ENCODE measurements around the gene NFATC1. TPM values are rescaled to one million over a fixed set of nuclear protein-coding genes. Genes with fewer than 3 reads are reported as not detected.
A peak's percentile ranks its signal among the peaks of the same experiment; 100 is the strongest.

NFATC1 gene
- 3.4 TPM for polyA plus RNA-seq (2013, experiment 1 of 2)
- polyA plus RNA-seq (2013, experiment 2 of 2) = 7.1 TPM

DNA sequence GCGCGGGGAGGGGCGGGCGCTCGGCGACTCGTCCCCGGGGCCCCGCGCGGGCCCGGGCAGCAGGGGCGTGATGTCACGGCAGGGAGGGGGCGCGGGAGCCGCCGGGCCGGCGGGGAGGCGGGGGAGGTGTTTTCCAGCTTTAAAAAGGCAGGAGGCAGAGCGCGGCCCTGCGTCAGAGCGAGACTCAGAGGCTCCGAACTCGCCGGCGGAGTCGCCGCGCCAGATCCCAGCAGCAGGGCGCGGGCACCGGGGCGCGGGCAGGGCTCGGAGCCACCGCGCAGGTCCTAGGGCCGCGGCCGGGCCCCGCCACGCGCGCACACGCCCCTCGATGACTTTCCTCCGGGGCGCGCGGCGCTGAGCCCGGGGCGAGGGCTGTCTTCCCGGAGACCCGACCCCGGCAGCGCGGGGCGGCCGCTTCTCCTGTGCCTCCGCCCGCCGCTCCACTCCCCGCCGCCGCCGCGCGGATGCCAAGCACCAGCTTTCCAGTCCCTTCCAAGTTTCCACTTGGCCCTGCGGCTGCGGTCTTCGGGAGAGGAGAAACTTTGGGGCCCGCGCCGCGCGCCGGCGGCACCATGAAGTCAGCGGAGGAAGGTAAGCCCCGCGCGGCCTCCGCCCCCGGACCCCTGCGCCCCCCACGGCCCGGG is at the start of gene NFATC1:
TSS of gene NFATC1 (plus strand) at position 170 of the 644 bp plus-strand sequence. CDS start at position 465, 295 bp downstream.
- Histone ChIP-seq H3K36me3 (ENCODE audit: insufficient read depth, low read length) (no peaks in the 10 kb centered on the region), H3K9me3 (ENCODE audit: insufficient read depth, low read depth, low read length) (no peaks in the 10 kb centered on the region), H3K27ac (ENCODE audit: low read depth, low read length) (no peak within 1 kb of the TSS), H3K9ac (ENCODE audit: low read depth, low read length) (no peak within 1 kb of the TSS), H3K4me3 (ENCODE audit: low read length) (peak within 1 kb of the TSS; percentile 49), H3K27me3 (ENCODE audit: insufficient read depth, low read length) (peaks cover 82% of the 10 kb centered on the region), H3K4me1 (ENCODE audit: insufficient read depth, low read length) (no peaks in the 10 kb centered on the region)
- WGBS = under 1% methylated on average over 91 of the region's 91 CpGs

DNA sequence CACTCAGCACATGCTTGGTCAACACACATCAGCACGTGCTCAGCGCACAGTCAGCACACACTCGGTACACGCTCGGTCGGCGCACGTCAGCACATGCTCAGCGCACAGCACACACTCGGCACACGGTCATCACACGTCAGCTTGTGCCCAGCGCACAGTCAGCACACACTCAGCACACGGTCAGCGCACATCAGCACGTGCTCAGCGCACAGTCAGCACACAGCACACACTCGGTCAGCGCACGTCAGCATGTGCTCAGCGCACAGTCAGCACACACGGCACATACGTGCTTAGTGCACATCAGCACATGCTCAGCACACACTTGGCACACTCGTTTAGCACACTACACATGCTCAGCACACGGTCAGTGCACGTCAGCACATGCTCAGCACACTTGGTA is 49.7 kb upstream of the NFATC1 start:
- H3K9me3 ChIP-seq (ENCODE audit: insufficient read depth, low read depth, low read length) = no peaks in the 10 kb centered on the region
- H3K4me1 ChIP-seq (ENCODE audit: insufficient read depth, low read length) = no peaks in the 10 kb centered on the region
- H3K4me3 ChIP-seq (ENCODE audit: low read length) = no peak overlapping the region
- peaks cover 48% of the 10 kb centered on the region for H3K36me3 ChIP-seq (ENCODE audit: insufficient read depth, low read length)
- WGBS = 96% methylated on average over 26 of the region's 26 CpGs
- H3K27ac ChIP-seq (ENCODE audit: low read depth, low read length) = no peak overlapping the region
- no peak overlapping the region for H3K9ac ChIP-seq (ENCODE audit: low read depth, low read length)
- no peaks in the 10 kb centered on the region for H3K27me3 ChIP-seq (ENCODE audit: insufficient read depth, low read length)

- WGBS = 97% methylated on average over 4 of the region's 5 CpGs
- Histone ChIP-seq H3K4me1 (ENCODE audit: insufficient read depth, low read length) (no peaks in the 10 kb centered on the region), H3K36me3 (ENCODE audit: insufficient read depth, low read length) (peaks cover 48% of the 10 kb centered on the region), H3K27me3 (ENCODE audit: insufficient read depth, low read length) (no peaks in the 10 kb centered on the region), H3K4me3 (ENCODE audit: low read length) (no peak overlapping the region), H3K9ac (ENCODE audit: low read depth, low read length) (no peak overlapping the region), H3K27ac (ENCODE audit: low read depth, low read length) (no peak overlapping the region), H3K9me3 (ENCODE audit: insufficient read depth, low read depth, low read length) (no peaks in the 10 kb centered on the region)
These were observed 47.7 kb upstream of the NFATC1 start for GRCh38 chr18:79348066-79348465.

- H3K27me3 ChIP-seq (ENCODE audit: insufficient read depth, low read length) = no peaks in the 10 kb centered on the region
- H3K4me3 ChIP-seq (ENCODE audit: low read length) = no peak overlapping the region
- WGBS = 78% methylated on average over 6 of the region's 6 CpGs
- H3K9me3 ChIP-seq (ENCODE audit: insufficient read depth, low read depth, low read length) = no peaks in the 10 kb centered on the region
- H3K9ac ChIP-seq (ENCODE audit: low read depth, low read length) = no peak overlapping the region
- no peak overlapping the region for H3K27ac ChIP-seq (ENCODE audit: low read depth, low read length)
- no peaks in the 10 kb centered on the region for H3K4me1 ChIP-seq (ENCODE audit: insufficient read depth, low read length)
- peaks cover 9% of the 10 kb centered on the region; the same call in 1 of the 2 replicates for H3K36me3 ChIP-seq (ENCODE audit: insufficient read depth, low read length)
These were observed 43.3 kb upstream of the NFATC1 start for GRCh38 chr18:79352432-79352831.

DNA sequence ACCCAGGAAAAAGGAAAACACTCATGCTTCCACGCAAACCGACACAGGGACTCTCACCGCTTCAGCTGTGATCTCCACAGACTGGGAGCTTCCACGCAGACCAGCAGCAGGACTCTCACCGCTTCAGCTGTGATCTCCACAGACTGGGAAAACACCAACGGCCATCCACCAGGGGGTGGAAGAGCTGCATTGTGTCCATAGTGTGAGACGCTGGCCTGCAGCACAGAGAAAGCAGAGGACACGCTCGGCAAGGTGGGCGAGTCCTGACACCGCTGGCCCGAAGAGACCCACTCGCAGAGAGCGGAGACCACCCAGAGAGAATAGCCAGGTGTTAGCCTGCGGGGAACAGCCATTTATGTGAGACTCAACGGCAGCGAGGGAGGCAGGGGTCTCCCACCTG is 42.5 kb upstream of the NFATC1 start:
- H3K27me3 ChIP-seq (ENCODE audit: insufficient read depth, low read length) = no peaks in the 10 kb centered on the region
- no peaks in the 10 kb centered on the region for H3K9me3 ChIP-seq (ENCODE audit: insufficient read depth, low read depth, low read length)
- no peaks in the 10 kb centered on the region for H3K4me1 ChIP-seq (ENCODE audit: insufficient read depth, low read length)
- no peak overlapping the region for H3K27ac ChIP-seq (ENCODE audit: low read depth, low read length)
- H3K4me3 ChIP-seq (ENCODE audit: low read length) = no peak overlapping the region
- peaks cover 5% of the 10 kb centered on the region; the same call in 1 of the 2 replicates for H3K36me3 ChIP-seq (ENCODE audit: insufficient read depth, low read length)
- 92% methylated on average over 17 of the region's 17 CpGs for WGBS
- no peak overlapping the region for H3K9ac ChIP-seq (ENCODE audit: low read depth, low read length)

DNA sequence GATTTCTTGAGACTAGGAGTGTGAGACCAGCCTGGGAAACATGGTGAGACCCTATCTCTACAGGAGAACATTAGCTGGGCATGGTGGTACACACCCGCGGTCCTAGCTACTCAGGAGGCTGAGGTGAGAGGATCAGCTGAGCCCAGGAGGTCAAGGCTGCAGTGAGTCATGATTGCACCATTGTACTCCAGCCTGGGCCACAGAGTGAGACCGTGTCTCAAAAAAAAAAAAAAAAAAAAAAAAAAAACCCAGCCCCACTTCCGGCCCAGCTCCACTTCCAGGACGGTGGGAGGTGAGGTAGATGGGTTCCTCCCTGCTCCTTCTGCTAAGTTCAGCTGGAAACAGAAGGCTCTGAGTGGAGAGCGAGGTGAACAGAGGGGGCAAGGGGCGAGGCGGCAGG is 41.4 kb upstream of the NFATC1 start:
- H3K4me3 ChIP-seq (ENCODE audit: low read length) = no peak overlapping the region
- H3K9ac ChIP-seq (ENCODE audit: low read depth, low read length) = no peak overlapping the region
- no peak overlapping the region for H3K27ac ChIP-seq (ENCODE audit: low read depth, low read length)
- no peaks in the 10 kb centered on the region for H3K4me1 ChIP-seq (ENCODE audit: insufficient read depth, low read length)
- 95% methylated on average over 7 of the region's 8 CpGs for WGBS
- peaks cover 9% of the 10 kb centered on the region; the same call in 1 of the 2 replicates for H3K36me3 ChIP-seq (ENCODE audit: insufficient read depth, low read length)
- no peaks in the 10 kb centered on the region for H3K9me3 ChIP-seq (ENCODE audit: insufficient read depth, low read depth, low read length)
- no peaks in the 10 kb centered on the region for H3K27me3 ChIP-seq (ENCODE audit: insufficient read depth, low read length)

DNA sequence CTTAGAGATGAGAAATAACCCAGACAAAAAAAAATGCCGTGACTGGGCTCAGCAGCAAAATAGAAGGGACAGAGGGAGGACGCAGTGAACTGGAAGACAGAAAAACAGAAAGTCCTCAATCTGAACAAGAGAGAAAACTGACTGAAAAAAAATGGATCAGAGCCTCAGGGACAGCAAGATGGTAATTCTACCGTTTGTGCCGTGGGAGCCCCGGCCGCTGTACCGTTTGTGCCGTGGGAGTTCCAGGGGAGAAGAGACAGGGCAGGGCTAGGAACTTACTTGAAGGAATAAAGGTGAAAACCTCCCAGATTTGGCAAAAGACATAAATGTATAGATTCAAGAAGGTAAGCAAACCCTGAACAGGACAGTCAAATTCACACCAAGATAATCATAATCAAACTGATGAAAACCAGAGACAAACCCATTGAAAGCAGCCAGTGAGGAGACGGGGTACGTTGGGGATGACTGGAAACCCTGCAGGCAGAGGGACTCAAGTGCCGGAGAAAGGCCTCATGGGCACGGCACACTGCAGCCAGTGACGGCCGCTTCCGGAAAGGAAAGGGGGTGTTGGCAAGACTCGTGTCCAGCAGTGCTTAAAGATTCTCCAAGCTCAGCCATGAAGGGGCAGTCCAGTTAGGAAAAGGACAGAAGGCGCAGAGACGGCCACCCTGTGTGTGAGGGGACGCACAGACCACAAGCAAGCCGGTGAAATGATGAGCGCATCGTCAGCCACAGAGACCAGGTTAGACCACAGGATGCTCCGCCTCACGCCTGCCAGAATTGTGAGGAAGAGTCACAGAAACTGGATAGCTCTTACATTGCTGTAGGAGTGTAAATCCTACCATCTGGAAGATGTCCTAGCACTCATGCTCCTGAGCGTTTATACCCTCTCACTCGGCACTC is 40.0 kb upstream of the NFATC1 start:
- no peaks in the 10 kb centered on the region for H3K4me1 ChIP-seq (ENCODE audit: insufficient read depth, low read length)
- H3K4me3 ChIP-seq (ENCODE audit: low read length) = no peak overlapping the region
- H3K27ac ChIP-seq (ENCODE audit: low read depth, low read length) = no peak overlapping the region
- 90% methylated on average over 26 of the region's 26 CpGs for WGBS
- H3K27me3 ChIP-seq (ENCODE audit: insufficient read depth, low read length) = no peaks in the 10 kb centered on the region
- peaks cover 17% of the 10 kb centered on the region for H3K36me3 ChIP-seq (ENCODE audit: insufficient read depth, low read length)
- H3K9ac ChIP-seq (ENCODE audit: low read depth, low read length) = no peak overlapping the region
- H3K9me3 ChIP-seq (ENCODE audit: insufficient read depth, low read depth, low read length) = no peaks in the 10 kb centered on the region

DNA sequence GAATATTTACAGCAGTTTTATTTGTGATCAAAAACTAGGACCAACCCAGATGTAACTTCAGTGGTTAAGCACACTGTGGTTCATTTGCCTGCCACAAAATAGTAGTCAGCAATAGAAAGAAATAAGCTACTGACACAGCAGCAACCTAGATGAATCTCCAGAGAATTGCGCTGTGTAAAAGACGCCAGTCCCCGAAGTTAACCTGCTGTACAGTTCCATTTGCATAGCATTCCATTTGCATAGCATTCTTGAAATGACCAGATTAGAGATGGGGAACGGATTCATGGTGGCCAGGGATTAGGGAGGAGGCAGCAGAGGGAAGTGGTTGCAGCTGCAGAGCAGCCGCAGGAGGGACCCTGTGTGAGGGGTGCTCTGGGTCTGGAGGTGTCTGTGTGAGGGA is 39.3 kb upstream of the NFATC1 start:
- H3K9ac ChIP-seq (ENCODE audit: low read depth, low read length) = no peak overlapping the region

GRCh38 chr18:79360933-79361332 is 34.8 kb upstream of the NFATC1 start:
- H3K36me3 ChIP-seq (ENCODE audit: insufficient read depth, low read length) = peaks cover 34% of the 10 kb centered on the region
- H3K27ac ChIP-seq (ENCODE audit: low read depth, low read length) = no peak overlapping the region
- H3K9ac ChIP-seq (ENCODE audit: low read depth, low read length) = no peak overlapping the region
- no peak overlapping the region for H3K4me3 ChIP-seq (ENCODE audit: low read length)
- H3K9me3 ChIP-seq (ENCODE audit: insufficient read depth, low read depth, low read length) = no peaks in the 10 kb centered on the region
- WGBS = 96% methylated on average over 12 of the region's 12 CpGs
- H3K27me3 ChIP-seq (ENCODE audit: insufficient read depth, low read length) = no peaks in the 10 kb centered on the region
- H3K4me1 ChIP-seq (ENCODE audit: insufficient read depth, low read length) = no peaks in the 10 kb centered on the region

More for the DNA sequence above, 39.3 kb upstream of the NFATC1 start:
- Histone ChIP-seq H3K4me3 (ENCODE audit: low read length) (no peak overlapping the region), H3K36me3 (ENCODE audit: insufficient read depth, low read length) (peaks cover 17% of the 10 kb centered on the region), H3K4me1 (ENCODE audit: insufficient read depth, low read length) (no peaks in the 10 kb centered on the region), H3K9me3 (ENCODE audit: insufficient read depth, low read depth, low read length) (no peaks in the 10 kb centered on the region), H3K27ac (ENCODE audit: low read depth, low read length) (no peak overlapping the region), H3K27me3 (ENCODE audit: insufficient read depth, low read length) (no peaks in the 10 kb centered on the region)
- WGBS = 92% methylated on average over 5 of the region's 5 CpGs

DNA sequence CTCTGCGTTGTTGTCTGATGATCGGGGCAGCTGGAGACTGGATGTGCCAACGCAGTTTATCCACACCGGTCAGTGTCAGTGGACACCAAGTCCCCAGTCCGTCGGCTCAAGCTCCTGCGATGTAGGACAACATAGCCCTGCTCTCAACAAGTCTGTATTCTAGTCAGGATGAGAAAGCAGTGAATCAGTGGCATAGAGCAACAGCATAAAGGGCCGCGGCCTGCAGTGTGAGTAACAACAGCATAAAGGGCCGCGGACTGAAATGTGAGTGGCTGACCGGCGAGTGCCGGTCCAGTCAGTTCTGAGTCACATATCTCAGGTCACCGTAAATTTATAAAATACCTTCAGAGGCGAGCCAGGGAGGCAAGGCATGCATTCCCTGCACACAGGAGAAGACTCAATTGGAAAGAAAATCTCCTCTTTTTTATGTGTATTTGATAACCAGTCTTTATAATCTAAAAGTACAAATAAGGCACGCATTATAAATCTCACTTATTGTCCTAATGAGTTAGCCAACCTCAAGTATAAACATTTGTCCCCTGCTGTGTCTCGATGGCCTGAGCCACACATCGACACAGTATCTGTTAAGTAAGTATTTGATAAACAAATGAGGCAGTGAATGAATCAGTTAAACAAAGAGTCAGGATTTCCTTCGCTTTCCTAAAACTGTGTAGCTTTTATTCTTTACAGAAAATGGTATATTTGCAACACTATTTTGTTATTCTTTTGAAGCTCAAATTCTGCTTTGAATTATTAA is 33.8 kb upstream of the NFATC1 start:
- Histone ChIP-seq H3K9ac (ENCODE audit: low read depth, low read length) (no peak overlapping the region), H3K27ac (ENCODE audit: low read depth, low read length) (no peak overlapping the region), H3K4me1 (ENCODE audit: insufficient read depth, low read length) (no peaks in the 10 kb centered on the region), H3K9me3 (ENCODE audit: insufficient read depth, low read depth, low read length) (no peaks in the 10 kb centered on the region), H3K36me3 (ENCODE audit: insufficient read depth, low read length) (peaks cover 34% of the 10 kb centered on the region), H3K27me3 (ENCODE audit: insufficient read depth, low read length) (no peaks in the 10 kb centered on the region), H3K4me3 (ENCODE audit: low read length) (no peak overlapping the region)
- 86% methylated on average over 18 of the region's 20 CpGs for WGBS

DNA sequence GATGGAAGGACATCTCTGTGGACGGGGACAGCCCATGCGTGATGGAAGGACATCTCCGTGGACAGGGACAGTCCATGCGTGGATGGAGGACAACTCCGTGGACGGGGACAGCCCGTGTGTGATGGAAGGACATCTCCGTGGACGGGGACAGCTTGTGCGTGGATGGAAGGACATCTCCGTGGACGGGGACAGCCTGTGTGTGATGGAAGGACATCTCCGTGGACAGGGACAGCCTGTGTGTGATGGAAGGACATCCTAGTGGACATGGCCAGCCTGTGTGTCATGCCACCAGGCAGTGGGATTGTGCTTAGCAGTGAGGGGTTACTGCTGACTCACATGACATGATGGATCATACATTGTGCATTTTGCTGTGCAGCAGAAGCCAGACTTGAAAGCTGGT is 30.0 kb upstream of the NFATC1 start:
- whole genome bisulfite sequencing = 96% methylated on average over 13 of the region's 13 CpGs
- peaks cover 17% of the 10 kb centered on the region for H3K36me3 ChIP-seq (ENCODE audit: insufficient read depth, low read length)
- H3K9ac ChIP-seq (ENCODE audit: low read depth, low read length) = no peak overlapping the region
- H3K27me3 ChIP-seq (ENCODE audit: insufficient read depth, low read length) = no peaks in the 10 kb centered on the region
- no peaks in the 10 kb centered on the region for H3K9me3 ChIP-seq (ENCODE audit: insufficient read depth, low read depth, low read length)
- H3K4me3 ChIP-seq (ENCODE audit: low read length) = no peak overlapping the region
- H3K4me1 ChIP-seq (ENCODE audit: insufficient read depth, low read length) = no peaks in the 10 kb centered on the region
- H3K27ac ChIP-seq (ENCODE audit: low read depth, low read length) = no peak overlapping the region
